H9 (cell line): ENCODE measurements around the gene ITPK1. TPM values are rescaled to one million over a fixed set of nuclear protein-coding genes. Genes with fewer than 3 reads are reported as not detected.

Source experiments
- DNase-seq: peaks from one replicate; pipeline ENCODE4 v3.0.0-alpha.2; 2017
- H2AFZ ChIP-seq: one replicate; pipeline ENCODE4 v1.6.1; 2013; ENCODE audit warnings: mild to moderate bottlenecking, low read length, control low read depth, moderate library complexity
- H2AK5ac ChIP-seq: 2 replicates; pipeline ENCODE4 v1.6.1; 2013; ENCODE audit warnings: low read length, control low read depth, mixed read lengths; ENCODE audit not compliant: insufficient read length
- H2BK120ac ChIP-seq: one replicate; pipeline ENCODE4 v1.6.1; 2013; ENCODE audit warnings: low read depth, mild to moderate bottlenecking, low read length, control low read depth, inconsistent platforms; ENCODE audit not compliant: poor library complexity, severe bottlenecking
- H2BK12ac ChIP-seq: 2 replicates; pipeline ENCODE4 v1.6.1; 2013; ENCODE audit warnings: low read length, control low read depth, mixed read lengths, low read depth; ENCODE audit not compliant: insufficient read length
- H2BK15ac ChIP-seq: 2 replicates; pipeline ENCODE4 v1.6.1; 2013; ENCODE audit warnings: low read depth, low read length, control low read depth
- H2BK20ac ChIP-seq: one replicate; pipeline ENCODE4 v1.6.1; 2013; ENCODE audit warnings: low read depth, mild to moderate bottlenecking, low read length, control low read depth, inconsistent platforms; ENCODE audit not compliant: poor library complexity, severe bottlenecking
- H2BK5ac ChIP-seq: 2 replicates; pipeline ENCODE4 v1.6.1; 2013; ENCODE audit warnings: low read length, control low read depth, mixed read lengths; ENCODE audit not compliant: insufficient read length
- H3K14ac ChIP-seq: 2 replicates; pipeline ENCODE4 v1.6.1; 2013; ENCODE audit warnings: low read length, control low read depth; ENCODE audit not compliant: insufficient read depth
- H3K18ac ChIP-seq: 2 replicates; pipeline ENCODE4 v1.6.1; 2013; ENCODE audit warnings: low read depth, mild to moderate bottlenecking, mixed read lengths, low read length, control low read depth; ENCODE audit not compliant: insufficient read length
- H3K23ac ChIP-seq: 2 replicates; pipeline ENCODE4 v1.6.1; 2013; ENCODE audit warnings: low read length, control low read depth, mixed read lengths, low read depth; ENCODE audit not compliant: insufficient read length
- H3K23me2 ChIP-seq: 2 replicates; pipeline ENCODE4 v1.6.1; 2013; ENCODE audit warnings: low read depth, mild to moderate bottlenecking, mixed read lengths, low read length, control low read depth; ENCODE audit not compliant: insufficient read length, poor library complexity, severe bottlenecking
- H3K27ac ChIP-seq: 2 replicates; pipeline ENCODE4 v1.5.1; 2013; ENCODE audit warnings: low read length, control low read depth, mixed read lengths, low read depth; ENCODE audit not compliant: insufficient read length
- H3K27me3 ChIP-seq: 2 replicates; pipeline ENCODE4 v1.6.1; 2013; ENCODE audit warnings: low read length, control low read depth, inconsistent platforms; ENCODE audit not compliant: insufficient read depth
- H3K4ac ChIP-seq: 2 replicates; pipeline ENCODE4 v1.6.1; 2013; ENCODE audit warnings: low read depth, mild to moderate bottlenecking, control low read depth, inconsistent platforms, low read length, moderate library complexity
- H3K4me1 ChIP-seq: 2 replicates; pipeline ENCODE4 v1.6.1; 2013; ENCODE audit warnings: low read length, control low read depth, inconsistent platforms; ENCODE audit not compliant: insufficient read depth
- H3K4me2 ChIP-seq: 2 replicates; pipeline ENCODE4 v1.6.1; 2013; ENCODE audit warnings: low read length, control low read depth, mixed read lengths; ENCODE audit not compliant: insufficient read length, insufficient read depth
- H3K56ac ChIP-seq: 2 replicates; pipeline ENCODE4 v1.6.1; 2013; ENCODE audit warnings: low read depth, mild to moderate bottlenecking, mixed read lengths, low read length, control low read depth; ENCODE audit not compliant: insufficient read length
- H3K79me1 ChIP-seq: 2 replicates; pipeline ENCODE4 v1.6.1; 2013; ENCODE audit warnings: low read depth, mild to moderate bottlenecking, moderate library complexity, low read length, control low read depth, inconsistent platforms; ENCODE audit not compliant: insufficient read depth, poor library complexity, severe bottlenecking
- H3K79me2 ChIP-seq: 2 replicates; pipeline ENCODE4 v1.6.1; 2013; ENCODE audit warnings: low read length, control low read depth, inconsistent platforms; ENCODE audit not compliant: insufficient read depth
- H3K9ac ChIP-seq: 2 replicates; pipeline ENCODE4 v1.6.1; 2013; ENCODE audit warnings: low read length, control low read depth, mixed read lengths; ENCODE audit not compliant: insufficient read length; ENCODE audit errors: extremely low read depth
- H3K9me3 ChIP-seq: one replicate; pipeline ENCODE4 v1.6.1; 2013; ENCODE audit warnings: low read depth, low read length, inconsistent platforms; ENCODE audit not compliant: control insufficient read depth
- H3T11ph ChIP-seq: one replicate; pipeline ENCODE4 v1.6.1; 2013; ENCODE audit warnings: mild to moderate bottlenecking, low read length, control low read depth, inconsistent platforms
- H4K20me1 ChIP-seq: one replicate; pipeline ENCODE4 v1.6.1; 2013; ENCODE audit not compliant: control insufficient read depth, insufficient read length, insufficient read depth
- H4K5ac ChIP-seq: 2 replicates; pipeline ENCODE4 v1.6.1; 2013; ENCODE audit warnings: low read depth, mild to moderate bottlenecking, mixed read lengths, low read length, control low read depth; ENCODE audit not compliant: insufficient read length
- H4K8ac ChIP-seq: replicated peaks from 2 replicates; pipeline ENCODE4 v1.6.1; 2013; ENCODE audit warnings: low read length, control low read depth, mixed read lengths, low read depth; ENCODE audit not compliant: insufficient read length
- H4K91ac ChIP-seq: 2 replicates; pipeline ENCODE4 v1.6.1; 2013; ENCODE audit warnings: low read depth, mild to moderate bottlenecking, moderate library complexity, mixed read lengths, low read length, control low read depth; ENCODE audit not compliant: insufficient read length
- H3K27ac Mint-ChIP-seq, 3 experiments: 2 replicates in 2 of 3; 3 replicates in 1 of 3; pipeline ENCODE4 v1.8.0; 2020 to 2021; ENCODE audit warnings: mixed read lengths in 3 of 3, mild to moderate bottlenecking in 1 of 3, moderate library complexity in 1 of 3
- H3K27me3 Mint-ChIP-seq: 2 replicates; pipeline ENCODE4 v1.8.0; 2021; ENCODE audit warnings: low read depth, mild to moderate bottlenecking, moderate library complexity, mixed read lengths
- H3K36me3 Mint-ChIP-seq, 3 experiments: 2 replicates in 2 of 3; 3 replicates in 1 of 3; pipeline ENCODE4 v1.8.0; 2020 to 2021; ENCODE audit warnings: low read depth in 3 of 3, mixed read lengths in 3 of 3; ENCODE audit not compliant: insufficient read depth in 1 of 3
- H3K4me1 Mint-ChIP-seq, 2 experiments: 2 replicates each; pipeline ENCODE4 v1.8.0; 2020; ENCODE audit warnings: mixed read lengths in 2 of 2
- H3K4me3 Mint-ChIP-seq, 2 experiments: 2 replicates in 1 of 2; 3 replicates in 1 of 2; pipeline ENCODE4 v1.8.0; 2020 to 2021; ENCODE audit warnings: mild to moderate bottlenecking in 2 of 2, mixed read lengths in 2 of 2, moderate library complexity in 1 of 2
- H3K9me3 Mint-ChIP-seq, 2 experiments: 2 replicates in 1 of 2; 3 replicates in 1 of 2; pipeline ENCODE4 v1.8.0; 2020; ENCODE audit warnings: mild to moderate bottlenecking in 2 of 2, mixed read lengths in 2 of 2, moderate library complexity in 1 of 2
- WGBS: extraction: QIAGEN DNeasy Blood & Tissue Kit; methylation state at CpG from one replicate; pipeline ENCODE4 v1.1.7; 2013; ENCODE audit warnings: missing lambda C conversion rate, low lambda C conversion rate, mixed read lengths; ENCODE audit not compliant: insufficient read length; ENCODE audit errors: extremely low coverage; 5-methylcytosine and 5-hydroxymethylcytosine counted together
- total RNA-seq: library from RNA; stranded (reverse); gene quantifications from 2 replicates; pipeline ENCODE4 v1.2.1, GENCODE V29; 2021
- TF ChIP-seq, protein P1 (sequence below): fragments of 200-600 bp; sonication (generic); conservative IDR thresholded peaks from 3 replicates; pipeline ENCODE4 v1.8.0; 2021; ENCODE audit warnings: antibody characterized with exemption, mild to moderate bottlenecking

Gene ITPK1
- total RNA-seq, 1 experiment from 2014 or later, result 92.7 TPM

DNA sequence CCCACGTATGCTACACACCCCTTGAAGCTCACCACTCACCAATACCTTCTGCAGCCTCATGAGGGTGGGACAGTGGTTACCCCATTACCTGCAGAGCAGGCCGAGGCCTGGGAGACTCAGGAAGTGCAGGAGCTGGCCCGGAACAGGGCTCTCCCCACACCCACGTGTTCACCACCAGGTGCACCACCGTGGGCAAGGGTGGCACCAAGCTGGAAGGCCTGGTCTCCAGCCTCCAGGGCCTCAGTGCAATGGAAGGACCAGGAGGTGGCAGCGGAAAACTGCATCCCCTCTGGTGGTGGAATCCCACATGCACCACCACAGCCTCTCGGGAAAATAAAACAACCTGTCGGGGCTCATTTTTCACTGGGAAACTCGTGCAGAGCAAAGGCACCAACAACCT, 36.4 kb downstream of the ITPK1 start:
- H3K79me2 ChIP-seq, result peaks cover 13% of the 10 kb centered on the region; the same call in 1 of the 2 replicates
- no peak overlapping the region for H2AFZ ChIP-seq
- Mint-ChIP-seq H3K27me3 (no peaks in the 10 kb centered on the region; the same call in 1 of the 2 replicates), H3K27ac (no peak overlapping the region), H3K9me3 (peaks cover 0 to 2% of the 10 kb centered on the region in 2 experiments; a peak in 2 of 5 replicates), H3K36me3 (peaks cover 3 to 11% (median 5%) of the 10 kb centered on the region in 3 experiments; a peak in 6 of 7 replicates), H3K4me1 (peaks cover 18 to 20% of the 10 kb centered on the region in 2 experiments), H3K4me3 (no peak overlapping the region)
- no peak overlapping the region for H2BK15ac ChIP-seq
- H2BK120ac ChIP-seq, result no peak overlapping the region
- H2BK5ac ChIP-seq, result no peak overlapping the region
- no peak overlapping the region for H3K4ac ChIP-seq
- no peaks in the 10 kb centered on the region for H3K23me2 ChIP-seq
- no peak overlapping the region for H3K4me2 ChIP-seq
- no peak overlapping the region for H3K56ac ChIP-seq
- H4K8ac ChIP-seq, result no peak overlapping the region
- no peak overlapping the region for H3K9ac ChIP-seq
- TF ChIP-seq, protein P1, sequence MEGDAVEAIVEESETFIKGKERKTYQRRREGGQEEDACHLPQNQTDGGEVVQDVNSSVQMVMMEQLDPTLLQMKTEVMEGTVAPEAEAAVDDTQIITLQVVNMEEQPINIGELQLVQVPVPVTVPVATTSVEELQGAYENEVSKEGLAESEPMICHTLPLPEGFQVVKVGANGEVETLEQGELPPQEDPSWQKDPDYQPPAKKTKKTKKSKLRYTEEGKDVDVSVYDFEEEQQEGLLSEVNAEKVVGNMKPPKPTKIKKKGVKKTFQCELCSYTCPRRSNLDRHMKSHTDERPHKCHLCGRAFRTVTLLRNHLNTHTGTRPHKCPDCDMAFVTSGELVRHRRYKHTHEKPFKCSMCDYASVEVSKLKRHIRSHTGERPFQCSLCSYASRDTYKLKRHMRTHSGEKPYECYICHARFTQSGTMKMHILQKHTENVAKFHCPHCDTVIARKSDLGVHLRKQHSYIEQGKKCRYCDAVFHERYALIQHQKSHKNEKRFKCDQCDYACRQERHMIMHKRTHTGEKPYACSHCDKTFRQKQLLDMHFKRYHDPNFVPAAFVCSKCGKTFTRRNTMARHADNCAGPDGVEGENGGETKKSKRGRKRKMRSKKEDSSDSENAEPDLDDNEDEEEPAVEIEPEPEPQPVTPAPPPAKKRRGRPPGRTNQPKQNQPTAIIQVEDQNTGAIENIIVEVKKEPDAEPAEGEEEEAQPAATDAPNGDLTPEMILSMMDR, result peak; percentile 33; the same call in 1 of the 3 replicates
- no peak overlapping the region for H4K5ac ChIP-seq
- no peak overlapping the region for H3K14ac ChIP-seq
- H2AK5ac ChIP-seq, result no peak overlapping the region
- H3T11ph ChIP-seq, result no peak overlapping the region
- no peak overlapping the region for H3K18ac ChIP-seq
- no peak overlapping the region for H2BK12ac ChIP-seq
- no peaks in the 10 kb centered on the region for H3K27me3 ChIP-seq
- H3K9me3 ChIP-seq, result no peaks in the 10 kb centered on the region
- no peak overlapping the region for H2BK20ac ChIP-seq
- no CpG with 5 or more reads among the region's 9 CpGs for WGBS
- H3K27ac ChIP-seq, result no peak overlapping the region
- H3K4me1 ChIP-seq, result no peaks in the 10 kb centered on the region; the same call in 1 of the 2 replicates
- H4K91ac ChIP-seq, result no peak overlapping the region
- no peaks in the 10 kb centered on the region for H3K79me1 ChIP-seq
- H4K20me1 ChIP-seq, result peaks cover 3% of the 10 kb centered on the region
- DNase-seq, result no peak
- H3K23ac ChIP-seq, result no peak overlapping the region
